KMS-11 (cell line): ENCODE results near the gene PON2.

Source experiments
- H2AFZ ChIP-seq: fragments of 200-600 bp; sonication (generic); 2 replicates; pipeline ENCODE4 v1.6.1; 2016; ENCODE audit warnings: antibody characterized with exemption, mixed run types, low read depth
- H3K27ac ChIP-seq: fragments of 200-600 bp; sonication (generic); 2 replicates; pipeline ENCODE4 v1.6.1; 2016; ENCODE audit warnings: mild to moderate bottlenecking, mixed run types
- H3K27me3 ChIP-seq: fragments of 200-600 bp; sonication (generic); 2 replicates; pipeline ENCODE4 v1.6.1; 2017; ENCODE audit warnings: mild to moderate bottlenecking, low read depth, mixed run types, moderate library complexity; ENCODE audit not compliant: insufficient read depth
- H3K36me3 ChIP-seq: fragments of 200-600 bp; sonication (generic); 2 replicates; pipeline ENCODE4 v1.6.1; 2017; ENCODE audit warnings: mild to moderate bottlenecking, mixed run types; ENCODE audit not compliant: insufficient read depth
- H3K4me1 ChIP-seq: fragments of 200-600 bp; sonication (generic); 2 replicates; pipeline ENCODE4 v1.6.1; 2016; ENCODE audit warnings: mild to moderate bottlenecking, low read depth, mixed run types; ENCODE audit not compliant: poor library complexity, severe bottlenecking
- H3K4me2 ChIP-seq: fragments of 200-600 bp; sonication (generic); 2 replicates; pipeline ENCODE4 v1.7.0; 2016; ENCODE audit warnings: mild to moderate bottlenecking, mixed run types
- H3K4me3 ChIP-seq: fragments of 200-600 bp; sonication (generic); IDR thresholded peaks from 2 replicates; pipeline ENCODE4 v1.6.1; 2017; ENCODE audit warnings: low read depth, low read length, mixed read lengths; ENCODE audit not compliant: insufficient read depth
- H3K79me2 ChIP-seq: fragments of 200-600 bp; sonication (generic); 2 replicates; pipeline ENCODE4 v1.6.1; 2016; ENCODE audit warnings: low read depth, mixed run types; ENCODE audit not compliant: insufficient read depth
- H3K9ac ChIP-seq: fragments of 200-600 bp; sonication (generic); 2 replicates; pipeline ENCODE4 v1.6.1; 2016; ENCODE audit warnings: mild to moderate bottlenecking, mixed run types
- H4K20me1 ChIP-seq: fragments of 200-600 bp; sonication (generic); 2 replicates; pipeline ENCODE4 v1.6.1; 2016; ENCODE audit warnings: mild to moderate bottlenecking, mixed run types; ENCODE audit not compliant: insufficient read depth
- TF ChIP-seq, protein P1 (sequence below): fragments of 200-600 bp; sonication (generic); conservative IDR thresholded peaks from 2 replicates; pipeline ENCODE4 v1.6.1; 2017; ENCODE audit warnings: low read depth, mild to moderate bottlenecking, antibody characterized with exemption, low read length, moderate library complexity, mixed read lengths

Gene PON2

DNA sequence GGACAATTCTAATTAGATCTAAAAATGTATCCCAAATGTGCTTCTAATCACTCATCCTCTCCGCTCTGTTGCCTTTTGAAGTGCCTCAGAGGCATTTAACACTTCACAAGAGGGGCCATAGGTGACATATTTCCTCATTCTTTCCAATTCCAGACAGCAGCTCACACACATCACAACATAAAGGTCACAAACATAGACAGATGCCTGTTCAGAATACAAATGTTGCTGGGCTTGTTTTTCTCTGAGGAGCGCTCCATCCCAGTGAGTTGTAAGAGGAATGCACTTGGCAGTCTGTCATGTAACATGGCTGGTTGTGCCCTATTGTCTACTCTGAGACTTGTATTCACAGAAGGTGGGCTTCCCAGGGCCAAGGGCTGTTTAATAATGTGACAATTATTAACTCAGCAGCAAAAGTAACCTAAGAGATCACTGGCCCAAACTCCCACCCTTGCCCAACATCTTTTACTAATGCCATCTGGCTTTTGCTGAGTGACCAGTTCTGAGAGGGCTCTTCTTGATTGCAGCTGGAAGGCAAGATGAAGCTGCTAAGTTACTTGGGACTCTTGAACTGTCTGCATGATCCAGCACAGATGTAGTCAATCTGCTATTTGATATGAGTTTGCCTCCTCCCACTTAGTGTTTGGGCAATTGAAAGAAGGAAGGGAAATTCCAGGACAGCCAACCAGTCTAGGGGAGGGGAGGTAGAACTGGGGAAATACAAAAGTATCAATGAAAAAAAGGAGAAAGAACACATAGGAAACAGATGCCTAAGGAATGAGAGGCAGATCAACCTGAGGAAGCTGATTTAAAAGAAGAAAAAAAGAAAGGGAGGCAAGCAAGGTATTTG is 13.6 kb downstream of the PON2 start:
- peak overlapping the region; percentile 9; the same call in 1 of the 2 replicates for H3K9ac ChIP-seq
- TF ChIP-seq, protein P1, sequence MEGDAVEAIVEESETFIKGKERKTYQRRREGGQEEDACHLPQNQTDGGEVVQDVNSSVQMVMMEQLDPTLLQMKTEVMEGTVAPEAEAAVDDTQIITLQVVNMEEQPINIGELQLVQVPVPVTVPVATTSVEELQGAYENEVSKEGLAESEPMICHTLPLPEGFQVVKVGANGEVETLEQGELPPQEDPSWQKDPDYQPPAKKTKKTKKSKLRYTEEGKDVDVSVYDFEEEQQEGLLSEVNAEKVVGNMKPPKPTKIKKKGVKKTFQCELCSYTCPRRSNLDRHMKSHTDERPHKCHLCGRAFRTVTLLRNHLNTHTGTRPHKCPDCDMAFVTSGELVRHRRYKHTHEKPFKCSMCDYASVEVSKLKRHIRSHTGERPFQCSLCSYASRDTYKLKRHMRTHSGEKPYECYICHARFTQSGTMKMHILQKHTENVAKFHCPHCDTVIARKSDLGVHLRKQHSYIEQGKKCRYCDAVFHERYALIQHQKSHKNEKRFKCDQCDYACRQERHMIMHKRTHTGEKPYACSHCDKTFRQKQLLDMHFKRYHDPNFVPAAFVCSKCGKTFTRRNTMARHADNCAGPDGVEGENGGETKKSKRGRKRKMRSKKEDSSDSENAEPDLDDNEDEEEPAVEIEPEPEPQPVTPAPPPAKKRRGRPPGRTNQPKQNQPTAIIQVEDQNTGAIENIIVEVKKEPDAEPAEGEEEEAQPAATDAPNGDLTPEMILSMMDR: no peak
- peak overlapping the region; percentile 50 for H3K4me2 ChIP-seq
- no peaks in the 10 kb centered on the region for H3K27me3 ChIP-seq
- H2AFZ ChIP-seq: peak overlapping the region; percentile 10; the same call in 1 of the 2 replicates
- H3K4me1 ChIP-seq: peaks cover 39% of the 10 kb centered on the region
- no peaks in the 10 kb centered on the region for H3K79me2 ChIP-seq
- H3K27ac ChIP-seq: peak overlapping the region; percentile 69
- no peak overlapping the region for H3K4me3 ChIP-seq
- no peaks in the 10 kb centered on the region for H4K20me1 ChIP-seq
- H3K36me3 ChIP-seq: peaks cover 3% of the 10 kb centered on the region; the same call in 1 of the 2 replicates

DNA sequence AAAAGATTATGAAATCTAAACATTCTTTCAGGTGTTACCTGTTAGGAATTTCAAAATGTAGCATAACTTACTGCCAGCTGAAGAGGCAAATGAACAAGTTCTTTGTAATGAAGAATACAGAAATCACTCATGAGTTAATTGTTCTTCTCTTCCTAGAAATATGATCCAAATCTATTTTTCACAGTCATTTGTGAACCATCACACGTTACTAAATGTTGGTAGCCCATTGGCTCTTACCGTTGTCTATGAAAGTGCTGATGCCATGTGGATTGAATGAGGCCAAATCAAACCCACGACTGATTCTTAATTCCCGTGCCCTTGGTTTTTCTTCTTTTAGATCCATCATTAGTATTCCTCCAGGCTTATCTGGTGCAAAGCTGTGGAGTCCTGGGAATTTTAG is 22.8 kb downstream of the PON2 start:
- no peak overlapping the region for H3K4me2 ChIP-seq
- TF ChIP-seq, protein P1: no peak
- no peaks in the 10 kb centered on the region for H3K36me3 ChIP-seq
- no peaks in the 10 kb centered on the region for H3K79me2 ChIP-seq
- no peak overlapping the region for H2AFZ ChIP-seq
- H3K4me1 ChIP-seq: no peaks in the 10 kb centered on the region
- no peak overlapping the region for H3K27ac ChIP-seq
- no peak overlapping the region for H3K9ac ChIP-seq
- no peak overlapping the region for H3K4me3 ChIP-seq
- H4K20me1 ChIP-seq: no peaks in the 10 kb centered on the region
- H3K27me3 ChIP-seq: no peaks in the 10 kb centered on the region

DNA sequence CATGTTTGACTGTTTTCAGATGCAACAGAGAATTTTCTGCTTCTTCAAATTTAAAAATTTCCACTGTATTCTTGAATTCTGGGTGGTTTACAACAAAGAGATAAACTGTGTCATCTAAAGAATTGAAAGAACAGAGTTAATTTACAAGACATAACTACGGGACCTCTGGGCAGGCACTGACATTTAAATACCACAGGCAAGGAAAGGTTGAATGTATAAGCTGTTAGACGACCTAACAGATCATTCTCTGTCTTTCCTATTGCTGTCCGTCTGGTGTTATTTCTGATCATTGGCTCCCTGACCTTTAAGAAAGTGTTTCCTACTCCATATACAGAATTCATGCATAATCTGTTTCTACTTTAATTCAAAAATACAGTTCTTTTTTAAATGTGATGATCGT is 23.2 kb downstream of the PON2 start:
- H3K27ac ChIP-seq: no peak overlapping the region
- TF ChIP-seq, protein P1: no peak
- no peak overlapping the region for H2AFZ ChIP-seq
- H3K4me3 ChIP-seq: no peak overlapping the region
- H3K79me2 ChIP-seq: no peaks in the 10 kb centered on the region
- no peaks in the 10 kb centered on the region for H3K36me3 ChIP-seq
- no peaks in the 10 kb centered on the region for H4K20me1 ChIP-seq
- H3K4me2 ChIP-seq: no peak overlapping the region
- H3K27me3 ChIP-seq: no peaks in the 10 kb centered on the region
- no peak overlapping the region for H3K9ac ChIP-seq
- no peaks in the 10 kb centered on the region for H3K4me1 ChIP-seq

DNA sequence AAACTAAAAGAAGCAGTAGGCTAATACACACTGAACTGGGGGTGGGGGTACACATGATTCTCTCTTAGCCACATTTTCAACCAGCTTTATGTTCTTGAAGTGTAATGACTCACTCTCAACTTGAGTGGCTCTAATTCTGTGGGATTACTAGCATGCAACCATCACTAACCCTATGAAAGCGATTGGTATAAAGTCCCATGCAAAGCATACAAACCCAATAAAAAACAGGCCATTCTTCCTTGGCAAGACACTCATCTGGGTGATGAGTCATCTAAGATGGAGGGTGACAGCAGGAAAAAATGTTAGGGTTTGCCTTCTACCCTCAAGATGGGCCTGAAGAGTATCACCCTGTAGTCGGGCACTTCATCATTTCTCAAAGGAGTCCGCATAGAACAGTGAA is 23.8 kb downstream of the PON2 start:
- H3K9ac ChIP-seq: no peak overlapping the region
- H3K4me3 ChIP-seq: no peak overlapping the region
- no peaks in the 10 kb centered on the region for H3K27me3 ChIP-seq
- no peak overlapping the region for H3K4me2 ChIP-seq
- H3K4me1 ChIP-seq: no peaks in the 10 kb centered on the region
- H3K27ac ChIP-seq: no peak overlapping the region
- H2AFZ ChIP-seq: no peak overlapping the region
- TF ChIP-seq, protein P1: no peak
- no peaks in the 10 kb centered on the region for H3K79me2 ChIP-seq
- no peaks in the 10 kb centered on the region for H3K36me3 ChIP-seq
- no peaks in the 10 kb centered on the region for H4K20me1 ChIP-seq
